GM12892 (cell line): Measurements from ENCODE around the gene RAB30.
"Not testable (repeated sequence)": the region's sequence is repeated elsewhere in the genome, so short reads cannot be mapped to it uniquely, and the experiment has no call there.

ENCODE experiments used
- DNase-seq: peaks from one replicate; pipeline ENCODE4 v3.0.0; 2011; ENCODE audit not compliant: insufficient read length
- FAIRE-seq: peaks from 2 replicates; lab custom pipeline; 2011; peaks lifted over from hg19 to GRCh38; lab: Jason Lieb, UNC
- POLR2A ChIP-seq: IDR thresholded peaks from 2 replicates; pipeline ENCODE4 v1.6.1; 2011; ENCODE audit warnings: low read depth, low read length, control low read depth
- POLR2AphosphoS5 ChIP-seq: IDR thresholded peaks from 2 replicates; pipeline ENCODE4 v1.6.1; 2011; ENCODE audit warnings: low read depth, low read length, control low read depth
- TAF1 ChIP-seq: IDR thresholded peaks from 2 replicates; pipeline ENCODE4 v1.6.1; 2011; ENCODE audit warnings: low read depth, mild to moderate bottlenecking, control low read depth, low read length, borderline replicate concordance

The RAB30 gene

GRCh38 chr11:82949352-82949751, 122.3 kb downstream of the RAB30 start:
- FAIRE-seq = no peak

GRCh38 chr11:82945682-82946081, 126.0 kb downstream of the RAB30 start:
- DNase-seq = no peak
- no peak for FAIRE-seq
- TF ChIP-seq TAF1 (no peak), POLR2A (no peak), POLR2AphosphoS5 (no peak)

More at GRCh38 chr11:82949352-82949751, 122.3 kb downstream of the RAB30 start:
- no peak for DNase-seq
- no peak for TF ChIP-seq POLR2A
- no peak for TF ChIP-seq TAF1
- TF ChIP-seq POLR2AphosphoS5 = no peak

- DNase-seq, FAIRE-seq: not testable (repeated sequence)
These were observed 126.7 kb downstream of the RAB30 start for GRCh38 chr11:82945041-82945440.

GRCh38 chr11:82944198-82944597, 127.5 kb downstream of the RAB30 start:
- FAIRE-seq = no peak
- no peak for DNase-seq
- TF ChIP-seq TAF1 (no peak), POLR2AphosphoS5 (no peak), POLR2A (no peak)

GRCh38 chr11:82943430-82943829, 128.3 kb downstream of the RAB30 start:
- FAIRE-seq, DNase-seq: not testable (repeated sequence)

- DNase-seq (no peak), FAIRE-seq (no peak)
- no peak for TF ChIP-seq POLR2A
- no peak for TF ChIP-seq TAF1
- no peak for TF ChIP-seq POLR2AphosphoS5
These were observed 129.3 kb downstream of the RAB30 start for GRCh38 chr11:82942376-82942775.

- TF ChIP-seq POLR2A (no peak), POLR2AphosphoS5 (no peak), TAF1 (no peak)
- FAIRE-seq = no peak
- no peak for DNase-seq
These were observed 132.2 kb downstream of the RAB30 start for GRCh38 chr11:82939456-82939855.

GRCh38 chr11:82937554-82937953, 134.1 kb downstream of the RAB30 start:
- FAIRE-seq = no peak
- TF ChIP-seq POLR2AphosphoS5 (no peak), TAF1 (no peak), POLR2A (no peak)
- no peak for DNase-seq

- TF ChIP-seq TAF1 = no peak
- TF ChIP-seq POLR2AphosphoS5 = no peak
- TF ChIP-seq POLR2A = no peak
- FAIRE-seq (no peak), DNase-seq (no peak)
These were observed 135.4 kb downstream of the RAB30 start for GRCh38 chr11:82936261-82936660.

- no peak for TF ChIP-seq POLR2AphosphoS5
- no peak for TF ChIP-seq TAF1
- TF ChIP-seq POLR2A = no peak
- FAIRE-seq = peak; percentile 56
These were observed 139.1 kb downstream of the RAB30 start for GRCh38 chr11:82932564-82932963.

GRCh38 chr11:82930734-82931133, 141.0 kb downstream of the RAB30 start:
- TF ChIP-seq POLR2A (no peak), TAF1 (no peak), POLR2AphosphoS5 (no peak)
- no peak for DNase-seq
- peak; percentile 74 for FAIRE-seq

More at GRCh38 chr11:82932564-82932963, 139.1 kb downstream of the RAB30 start:
- DNase-seq = no peak

GRCh38 chr11:82930229-82930628, 141.5 kb downstream of the RAB30 start:
- TF ChIP-seq TAF1 = no peak
- TF ChIP-seq POLR2A = no peak
- TF ChIP-seq POLR2AphosphoS5 = no peak
- no peak for FAIRE-seq
- no peak for DNase-seq

- DNase-seq = no peak
- TF ChIP-seq TAF1 = no peak
- no peak for TF ChIP-seq POLR2AphosphoS5
- TF ChIP-seq POLR2A = no peak
- no peak for FAIRE-seq
These were observed 142.6 kb downstream of the RAB30 start for GRCh38 chr11:82929121-82929520.
